Measurements from ENCODE around the gene ZBTB14. TPM values are rescaled to one million over a fixed set of nuclear protein-coding genes. Genes with fewer than 3 reads are reported as not detected.

ZBTB14 gene
- total RNA-seq, 1 donor from 2014 or later: 22.5 TPM

DNA sequence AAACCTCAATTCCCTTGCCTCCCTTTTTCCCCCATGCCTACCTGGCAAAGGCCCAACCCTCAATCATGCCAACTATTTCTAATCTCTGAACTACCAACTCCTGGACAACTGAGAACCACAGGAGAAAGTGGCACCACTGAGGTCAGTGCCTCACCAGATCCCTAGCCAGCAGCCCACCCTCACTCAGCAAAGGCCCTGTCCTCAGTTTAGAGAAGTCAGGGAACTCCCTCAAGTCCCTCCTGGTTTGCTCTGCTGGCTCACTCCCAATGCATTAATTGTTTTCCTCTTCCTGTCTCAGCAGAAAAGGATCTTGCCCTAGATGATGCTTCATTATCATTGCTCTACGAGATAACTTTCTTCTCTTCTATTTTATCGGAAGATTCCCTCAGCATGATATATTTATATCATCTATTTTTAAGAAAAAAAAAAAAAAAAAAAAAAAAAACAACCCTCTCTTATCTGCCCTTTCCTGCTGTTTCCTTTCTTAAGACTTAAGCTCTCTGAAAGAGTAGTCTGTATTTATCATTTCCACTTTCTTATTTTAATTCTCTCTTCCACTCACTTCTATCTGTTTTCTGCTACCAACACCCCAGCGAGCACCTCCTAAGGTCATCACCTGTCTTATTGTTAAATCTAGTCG, 22.7 kb upstream of the ZBTB14 start:
- no peak overlapping the region for H2AFZ ChIP-seq (replicated peaks)
- H3K36me3 ChIP-seq: no peaks in the 10 kb centered on the region
- no peaks in the 10 kb centered on the region for H3K9me3 ChIP-seq (ENCODE audit: low read depth)
- no peaks in the 10 kb centered on the region for H3K79me2 ChIP-seq (ENCODE audit: low read depth)
- no peaks in the 10 kb centered on the region for H3F3A ChIP-seq (ENCODE audit: low read depth)
- Mint-ChIP-seq H3K9me3 (no peaks in the 10 kb centered on the region), H3K4me3 (no peak overlapping the region), H3K27ac (no peak overlapping the region), H3K36me3 (no peaks in the 10 kb centered on the region), H3K27me3 (ENCODE audit: insufficient read depth, low read depth) (peaks cover 14% of the 10 kb centered on the region), H3K4me1 (no peaks in the 10 kb centered on the region)
- no peaks in the 10 kb centered on the region for H3K4me1 ChIP-seq
- H4K20me1 ChIP-seq (ENCODE audit: low read depth): no peaks in the 10 kb centered on the region
- no peak for DNase-seq (ENCODE audit: low spot score)
- no peak for TF ChIP-seq EZH2 (IDR thresholded peaks at IDR 0.05)
- TF ChIP-seq EZH2phosphoT487 (IDR thresholded peaks at IDR 0.05): no peak
- TF ChIP-seq, protein P1, sequence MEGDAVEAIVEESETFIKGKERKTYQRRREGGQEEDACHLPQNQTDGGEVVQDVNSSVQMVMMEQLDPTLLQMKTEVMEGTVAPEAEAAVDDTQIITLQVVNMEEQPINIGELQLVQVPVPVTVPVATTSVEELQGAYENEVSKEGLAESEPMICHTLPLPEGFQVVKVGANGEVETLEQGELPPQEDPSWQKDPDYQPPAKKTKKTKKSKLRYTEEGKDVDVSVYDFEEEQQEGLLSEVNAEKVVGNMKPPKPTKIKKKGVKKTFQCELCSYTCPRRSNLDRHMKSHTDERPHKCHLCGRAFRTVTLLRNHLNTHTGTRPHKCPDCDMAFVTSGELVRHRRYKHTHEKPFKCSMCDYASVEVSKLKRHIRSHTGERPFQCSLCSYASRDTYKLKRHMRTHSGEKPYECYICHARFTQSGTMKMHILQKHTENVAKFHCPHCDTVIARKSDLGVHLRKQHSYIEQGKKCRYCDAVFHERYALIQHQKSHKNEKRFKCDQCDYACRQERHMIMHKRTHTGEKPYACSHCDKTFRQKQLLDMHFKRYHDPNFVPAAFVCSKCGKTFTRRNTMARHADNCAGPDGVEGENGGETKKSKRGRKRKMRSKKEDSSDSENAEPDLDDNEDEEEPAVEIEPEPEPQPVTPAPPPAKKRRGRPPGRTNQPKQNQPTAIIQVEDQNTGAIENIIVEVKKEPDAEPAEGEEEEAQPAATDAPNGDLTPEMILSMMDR (IDR thresholded peaks at IDR 0.05): no peak
- H3K4me3 ChIP-seq: no peak overlapping the region
- H3K4me2 ChIP-seq: no peak overlapping the region
- H3K27me3 ChIP-seq: no peaks in the 10 kb centered on the region
- H3K27ac ChIP-seq: no peak overlapping the region
- H3K9ac ChIP-seq: no peak overlapping the region

DNA sequence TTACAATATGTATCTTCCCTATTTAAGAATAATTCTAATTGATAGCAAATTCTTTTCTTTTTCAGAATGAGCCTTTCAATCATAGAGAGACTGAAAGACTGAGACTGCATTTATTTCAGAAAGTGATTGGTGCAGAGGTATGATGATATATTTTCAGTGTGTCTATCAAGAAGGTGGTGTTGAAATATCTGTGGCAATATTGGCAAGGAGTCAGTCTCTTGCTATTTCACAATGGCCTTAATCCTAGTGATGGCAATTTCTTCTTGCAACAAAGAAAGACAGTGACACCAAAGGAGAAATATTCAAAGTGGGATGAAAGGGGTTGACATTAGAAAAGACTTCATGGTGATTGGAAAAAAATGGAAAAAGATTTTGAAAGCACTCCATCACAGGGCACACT, 21.7 kb upstream of the ZBTB14 start:
- Histone ChIP-seq H3K4me3 (no peak overlapping the region), H3K9ac (no peak overlapping the region), H3K4me2 (no peak overlapping the region), H2AFZ (replicated peaks) (no peak overlapping the region), H3K9me3 (ENCODE audit: low read depth) (no peaks in the 10 kb centered on the region), H4K20me1 (ENCODE audit: low read depth) (no peaks in the 10 kb centered on the region), H3F3A (ENCODE audit: low read depth) (no peaks in the 10 kb centered on the region), H3K4me1 (no peaks in the 10 kb centered on the region), H3K36me3 (no peaks in the 10 kb centered on the region), H3K27ac (no peak overlapping the region), H3K27me3 (no peaks in the 10 kb centered on the region), H3K79me2 (ENCODE audit: low read depth) (no peaks in the 10 kb centered on the region)
- Mint-ChIP-seq H3K4me3 (no peak overlapping the region), H3K36me3 (no peaks in the 10 kb centered on the region), H3K4me1 (no peaks in the 10 kb centered on the region), H3K9me3 (no peaks in the 10 kb centered on the region), H3K27me3 (ENCODE audit: insufficient read depth, low read depth) (peaks cover 15% of the 10 kb centered on the region), H3K27ac (no peak overlapping the region)
- DNase-seq (ENCODE audit: low spot score): no peak
- TF ChIP-seq, protein P1 (IDR thresholded peaks at IDR 0.05): no peak
- TF ChIP-seq EZH2 (IDR thresholded peaks at IDR 0.05) (no peak), EZH2phosphoT487 (IDR thresholded peaks at IDR 0.05) (no peak)

DNA sequence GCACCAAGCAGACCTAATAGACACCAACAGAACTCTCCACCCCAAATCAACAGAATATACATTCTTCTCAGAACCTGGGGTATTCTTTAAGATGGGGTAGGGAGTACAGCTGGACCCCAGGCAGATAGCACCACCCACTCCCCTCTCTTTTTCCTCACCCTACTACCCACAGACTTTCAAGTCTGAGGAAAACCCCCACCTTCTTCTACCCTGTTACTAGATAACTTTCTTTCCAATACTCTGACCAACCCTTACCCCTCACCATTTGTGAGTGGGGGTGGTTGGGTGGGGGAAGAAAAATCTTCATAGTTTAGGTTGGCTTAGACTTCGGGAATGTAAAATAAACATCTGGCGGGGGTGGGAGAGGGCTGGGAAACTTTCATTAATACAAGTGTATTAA, 20.3 kb upstream of the ZBTB14 start:
- H3K36me3 Mint-ChIP-seq: no peaks in the 10 kb centered on the region
- H3K27ac Mint-ChIP-seq: no peak overlapping the region
- no peaks in the 10 kb centered on the region for H3K9me3 Mint-ChIP-seq
- no peak overlapping the region for H2AFZ ChIP-seq (replicated peaks)
- H3K4me1 ChIP-seq: no peaks in the 10 kb centered on the region
- no peak overlapping the region for H3K9ac ChIP-seq
- H3K4me3 ChIP-seq: no peak overlapping the region
- no peak overlapping the region for H3K4me3 Mint-ChIP-seq
- peaks cover 10% of the 10 kb centered on the region for H3K27me3 Mint-ChIP-seq (ENCODE audit: insufficient read depth, low read depth)
- H3K27me3 ChIP-seq: no peaks in the 10 kb centered on the region
- DNase-seq (ENCODE audit: low spot score): no peak
- H3K36me3 ChIP-seq: no peaks in the 10 kb centered on the region
- no peaks in the 10 kb centered on the region for H4K20me1 ChIP-seq (ENCODE audit: low read depth)
- no peaks in the 10 kb centered on the region for H3K79me2 ChIP-seq (ENCODE audit: low read depth)
- no peaks in the 10 kb centered on the region for H3F3A ChIP-seq (ENCODE audit: low read depth)
- no peak overlapping the region for H3K27ac ChIP-seq
- H3K9me3 ChIP-seq (ENCODE audit: low read depth): no peaks in the 10 kb centered on the region
- H3K4me1 Mint-ChIP-seq: no peaks in the 10 kb centered on the region
- no peak overlapping the region for H3K4me2 ChIP-seq
- TF ChIP-seq EZH2 (IDR thresholded peaks at IDR 0.05) (no peak), EZH2phosphoT487 (IDR thresholded peaks at IDR 0.05) (no peak)
- TF ChIP-seq, protein P1 (IDR thresholded peaks at IDR 0.05): no peak
